Tibial nerve (tissue), 4 donors: ENCODE data around the gene P2RX7. TPM values are rescaled to one million over a fixed set of nuclear protein-coding genes. Genes with fewer than 3 reads are reported as not detected.
"Not testable (repeated sequence)": the region's sequence is repeated elsewhere in the genome, so short reads cannot be mapped to it uniquely, and the experiment has no call there.

Experiments used
- DNase-seq, 2 donors: peaks; one replicate each; pipeline ENCODE4 v3.0.0-alpha.2; 2019; ENCODE audit warnings: low spot score in 2 of 2
- H3K27ac ChIP-seq, 4 donors: fragments of 200-600 bp; sonication (generic) in 3 of 4; one replicate each; pipeline ENCODE4 v1.5.1; 2017 to 2019; ENCODE audit warnings: mild to moderate bottlenecking in 1 of 4
- H3K27me3 ChIP-seq, 2 donors: fragments of 200-600 bp; sonication (generic) in 1 of 2; one replicate each; pipeline versions ENCODE4 v1.5.1 to v1.6.0; 2017 to 2019
- H3K36me3 ChIP-seq, 3 donors: fragments of 200-600 bp; sonication (generic); one replicate each; pipeline ENCODE4 v1.5.1; 2018 to 2019
- H3K4me1 ChIP-seq, 4 donors: fragments of 200-600 bp; sonication (generic) in 3 of 4; one replicate each; pipeline ENCODE4 v1.5.1; 2017 to 2019
- H3K4me3 ChIP-seq, 4 donors: fragments of 200-600 bp; sonication (generic) in 3 of 4; one replicate each; pipeline ENCODE4 v1.5.1; 2017 to 2019; ENCODE audit warnings: mild to moderate bottlenecking in 1 of 4, moderate library complexity in 1 of 4
- H3K9me3 ChIP-seq, 4 donors: fragments of 200-600 bp; sonication (generic) in 3 of 4; one replicate each; pipeline ENCODE4 v1.5.1; 2017 to 2019
- EP300 ChIP-seq, 2 donors: sonication (generic); formaldehyde crosslinking; IDR thresholded peaks; one replicate each; pipeline ENCODE4 v1.6.1; 2017; ENCODE audit warnings: antibody characterized with exemption in 2 of 2, mild to moderate bottlenecking in 1 of 2
- POLR2A ChIP-seq, 2 donors: fragments of 450-650 bp; IDR thresholded peaks; one replicate each; pipeline ENCODE4 v1.6.1; 2017; ENCODE audit warnings: antibody characterized with exemption in 2 of 2, mild to moderate bottlenecking in 2 of 2, moderate library complexity in 2 of 2
- WGBS, 2 donors: methylation state at CpG; one replicate each; pipeline ENCODE4 v1.1.5; 2018; 5-methylcytosine and 5-hydroxymethylcytosine counted together
- total RNA-seq, 4 donors: library from RNA; depleted of rRNA; stranded (reverse); fragments of >200 nt; gene quantifications; one replicate each; pipeline ENCODE4 v1.1.0, GENCODE V29; 2016
- TF ChIP-seq, protein P1 (sequence below), 5 experiments: fragments of 200-600 bp in 3 of 5; fragments of 450-650 bp in 2 of 5; sonication (generic) in 3 of 5; IDR thresholded peaks; one replicate each; pipeline ENCODE4 v1.5.1; 2016 to 2019; ENCODE audit warnings: antibody characterized with exemption in 5 of 5, mild to moderate bottlenecking in 3 of 5, moderate library complexity in 2 of 5

P2RX7 gene
- total RNA-seq, 4 donors from 2014 or later, result 5.2 to 13.8 (median 9.5) TPM

DNA sequence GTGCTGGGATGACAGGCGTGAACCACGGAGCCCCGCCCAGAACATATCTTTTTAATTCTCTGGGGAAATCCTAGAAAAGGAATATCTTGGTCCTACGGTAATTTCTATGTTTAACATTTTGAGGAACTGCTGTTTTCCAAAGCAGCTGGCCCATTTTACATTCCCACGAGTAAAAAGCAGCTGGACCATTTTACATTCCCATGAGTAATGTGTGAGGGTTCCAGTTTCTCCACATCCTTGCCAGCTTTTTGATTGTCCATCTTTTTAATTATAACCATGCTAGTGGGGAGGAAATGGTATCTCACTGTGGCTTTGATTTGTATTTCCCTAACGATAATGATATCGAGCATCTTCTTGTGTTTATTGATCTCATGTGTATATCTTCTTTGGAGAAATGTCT lies 72.8 kb downstream of the P2RX7 start:
- TF ChIP-seq EP300 (IDR thresholded peaks at IDR 0.05) (no peak), POLR2A (IDR thresholded peaks at IDR 0.05) (no peak)
- TF ChIP-seq, protein P1, sequence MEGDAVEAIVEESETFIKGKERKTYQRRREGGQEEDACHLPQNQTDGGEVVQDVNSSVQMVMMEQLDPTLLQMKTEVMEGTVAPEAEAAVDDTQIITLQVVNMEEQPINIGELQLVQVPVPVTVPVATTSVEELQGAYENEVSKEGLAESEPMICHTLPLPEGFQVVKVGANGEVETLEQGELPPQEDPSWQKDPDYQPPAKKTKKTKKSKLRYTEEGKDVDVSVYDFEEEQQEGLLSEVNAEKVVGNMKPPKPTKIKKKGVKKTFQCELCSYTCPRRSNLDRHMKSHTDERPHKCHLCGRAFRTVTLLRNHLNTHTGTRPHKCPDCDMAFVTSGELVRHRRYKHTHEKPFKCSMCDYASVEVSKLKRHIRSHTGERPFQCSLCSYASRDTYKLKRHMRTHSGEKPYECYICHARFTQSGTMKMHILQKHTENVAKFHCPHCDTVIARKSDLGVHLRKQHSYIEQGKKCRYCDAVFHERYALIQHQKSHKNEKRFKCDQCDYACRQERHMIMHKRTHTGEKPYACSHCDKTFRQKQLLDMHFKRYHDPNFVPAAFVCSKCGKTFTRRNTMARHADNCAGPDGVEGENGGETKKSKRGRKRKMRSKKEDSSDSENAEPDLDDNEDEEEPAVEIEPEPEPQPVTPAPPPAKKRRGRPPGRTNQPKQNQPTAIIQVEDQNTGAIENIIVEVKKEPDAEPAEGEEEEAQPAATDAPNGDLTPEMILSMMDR (IDR thresholded peaks at IDR 0.05), result no peak
- DNase-seq, result no peak
- H3K4me3 ChIP-seq, result no peak overlapping the region
- WGBS, 2 donors, result 79 to 89% methylated on average over 7 of the region's 7 CpGs
- H3K9me3 ChIP-seq, result no peaks in the 10 kb centered on the region
- no peaks in the 10 kb centered on the region for H3K27me3 ChIP-seq
- H3K4me1 ChIP-seq, result peaks cover 0 to 10% (median 2%) of the 10 kb centered on the region in 4 donors
- H3K36me3 ChIP-seq, result no peaks in the 10 kb centered on the region
- no peak overlapping the region for H3K27ac ChIP-seq

DNA sequence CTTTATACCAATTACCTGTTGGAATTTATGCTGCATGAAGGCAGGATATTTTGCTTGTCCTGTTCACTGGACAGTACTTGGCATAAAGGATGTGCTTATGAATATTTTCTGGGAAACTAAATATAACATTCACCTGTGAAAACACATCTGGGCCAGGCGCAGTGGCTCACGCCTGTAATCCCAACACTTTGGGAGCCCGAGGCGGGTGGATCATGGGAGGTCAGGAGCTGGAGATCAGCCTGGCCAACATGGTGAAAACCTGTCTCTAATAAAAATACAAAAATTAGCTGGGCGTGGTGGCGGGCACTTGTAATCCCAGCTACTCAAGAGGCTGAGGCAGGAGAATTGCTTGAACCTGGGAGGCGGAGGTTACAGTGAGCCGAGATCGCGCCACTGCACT lies 75.9 kb downstream of the P2RX7 start:
- H3K4me3 ChIP-seq, H3K9me3 ChIP-seq, DNase-seq, H3K27me3 ChIP-seq, H3K36me3 ChIP-seq: not testable (repeated sequence)
- peaks cover 0 to 29% (median 8%) of the 10 kb centered on the region in 4 donors for H3K4me1 ChIP-seq
- 80 to 84% methylated on average over 10 of the region's 10 CpGs for WGBS, 2 donors
- peak overlapping the region in 1 of 4 donors; percentile 96 for H3K27ac ChIP-seq

DNA sequence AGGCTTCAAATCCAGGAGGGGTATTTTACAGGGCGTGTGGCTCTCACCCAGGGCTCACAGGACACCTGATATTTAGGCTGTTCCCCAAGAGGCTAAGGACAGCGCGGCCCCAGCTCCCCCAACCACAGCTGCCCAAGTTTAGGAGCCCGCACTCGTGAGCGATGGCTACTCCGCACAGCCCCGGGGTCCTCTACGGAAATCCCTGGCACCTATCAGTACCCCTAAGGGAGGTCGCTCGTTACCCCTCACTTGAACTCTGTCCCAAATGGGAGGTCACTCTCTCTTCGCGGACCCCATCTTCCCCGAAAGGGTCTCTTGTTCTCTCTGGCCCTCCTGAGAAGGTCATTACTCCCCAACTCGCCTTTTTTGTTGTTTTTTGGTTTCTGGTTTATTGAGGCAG lies 76.5 kb downstream of the P2RX7 start:
- H3K4me3 ChIP-seq, result peak overlapping the region in 3 of 4 donors; percentile 66 to 93 (median 81)

DNA sequence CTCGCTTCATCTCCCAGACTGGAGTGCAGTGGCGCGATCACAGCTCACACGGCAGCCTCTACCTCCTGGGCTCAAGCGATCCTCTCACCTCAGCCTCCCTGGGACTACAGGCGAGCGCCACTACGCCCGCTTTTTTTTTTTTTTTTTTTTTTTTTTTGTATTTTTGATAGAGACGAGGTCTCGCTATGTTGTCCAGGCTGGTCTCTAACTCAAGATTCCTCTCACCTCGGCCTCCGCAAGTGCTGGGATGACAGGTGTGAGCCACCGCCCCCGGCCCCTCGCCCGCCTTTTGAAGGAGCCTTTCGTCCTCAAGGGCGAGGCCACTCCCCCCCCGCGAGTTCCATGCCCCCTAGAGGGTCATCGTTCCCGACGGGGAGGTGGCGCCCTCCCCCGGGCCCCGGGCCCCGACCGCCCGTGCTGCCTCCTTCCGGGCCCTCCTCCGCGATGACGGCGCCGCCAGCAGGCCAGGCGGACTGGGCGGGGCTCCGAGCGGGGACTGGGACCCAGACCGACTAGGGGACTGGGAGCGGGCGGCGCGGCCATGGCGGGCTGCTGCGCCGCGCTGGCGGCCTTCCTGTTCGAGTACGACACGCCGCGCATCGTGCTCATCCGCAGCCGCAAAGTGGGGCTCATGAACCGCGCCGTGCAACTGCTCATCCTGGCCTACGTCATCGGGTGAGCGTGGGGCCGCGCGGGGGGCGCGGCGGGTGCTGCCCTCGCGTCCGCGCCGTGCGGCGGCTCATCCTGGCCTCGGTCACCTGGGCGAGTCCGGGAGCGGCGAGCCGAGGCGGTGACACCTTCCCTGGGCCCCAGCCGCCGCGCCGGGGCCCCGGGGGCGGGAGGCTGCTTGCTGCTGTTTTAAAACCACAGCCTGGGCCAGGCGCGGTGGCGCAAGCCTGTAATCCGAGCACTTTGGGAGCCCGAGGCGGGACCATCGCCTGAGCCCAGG lies 77.2 kb downstream of the P2RX7 start, which contains the start of gene P2RX4:
Gene P2RX4, plus strand, starts transcription at position 506 of the 949 bp plus-strand sequence. Its CDS starts 36 bp downstream, at position 542.
- H3K9me3 ChIP-seq, result no peaks in the 10 kb centered on the region
- 13 to 23% methylated on average over 30 to 50 of the region's 97 CpGs for WGBS, 2 donors
- H3K4me1 ChIP-seq, result peaks cover 0 to 34% (median 15%) of the 10 kb centered on the region in 4 donors
- peak; percentile 54 to 64 for DNase-seq
- H3K36me3 ChIP-seq, result peaks cover 0 to 12% (median 0%) of the 10 kb centered on the region in 3 donors
- H3K27ac ChIP-seq, result peak within 1 kb of the TSS; percentile 56 to 97 (median 92)
- H3K4me3 ChIP-seq, result peak within 1 kb of the TSS; percentile 64 to 93 (median 74)
- no peaks in the 10 kb centered on the region for H3K27me3 ChIP-seq
- peak; percentile 82 to 84 for TF ChIP-seq POLR2A (IDR thresholded peaks at IDR 0.05)
- peak in 1 of 2 donors; percentile 82 for TF ChIP-seq EP300 (IDR thresholded peaks at IDR 0.05)
- TF ChIP-seq, protein P1 (IDR thresholded peaks at IDR 0.05), result peak; percentile 28 to 45 (median 37)

More for the DNA sequence above, 76.5 kb downstream of the P2RX7 start:
- H3K4me1 ChIP-seq, result peaks cover 0 to 30% (median 10%) of the 10 kb centered on the region in 4 donors
- H3K27ac ChIP-seq, result peak overlapping the region in 3 of 4 donors; percentile 89 to 97 (median 96)
- TF ChIP-seq EP300 (IDR thresholded peaks at IDR 0.05) (no peak), POLR2A (IDR thresholded peaks at IDR 0.05) (no peak)
- TF ChIP-seq, protein P1 (IDR thresholded peaks at IDR 0.05), result no peak
- H3K9me3 ChIP-seq, result no peaks in the 10 kb centered on the region
- 82 to 85% methylated on average over 15 of the region's 15 CpGs for WGBS, 2 donors
- DNase-seq, result no peak
- peaks cover 0 to 12% (median 0%) of the 10 kb centered on the region in 3 donors for H3K36me3 ChIP-seq
- no peaks in the 10 kb centered on the region for H3K27me3 ChIP-seq

DNA sequence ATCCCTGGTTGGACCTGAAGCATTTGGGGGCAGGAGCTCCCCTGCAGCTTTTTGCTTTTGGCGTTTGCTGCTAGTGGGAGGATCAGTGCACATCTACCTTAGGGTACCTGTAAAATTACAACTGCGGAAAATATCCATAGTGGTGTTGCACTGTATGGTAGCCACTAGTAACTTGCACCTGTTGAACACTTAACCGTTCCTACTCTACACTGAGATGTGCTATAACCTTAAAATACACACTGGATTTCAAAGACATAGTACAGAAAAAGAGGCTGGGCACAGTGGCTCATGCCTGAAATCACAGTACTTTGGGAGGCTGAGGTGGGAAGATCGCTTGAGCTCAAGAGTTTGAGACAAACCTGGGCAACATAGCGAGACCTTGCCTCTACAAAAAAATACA lies 80.2 kb downstream of the P2RX7 start:
- Histone ChIP-seq H3K4me1 (peaks cover 0 to 37% (median 20%) of the 10 kb centered on the region in 4 donors), H3K9me3 (no peaks in the 10 kb centered on the region), H3K36me3 (peaks cover 0 to 25% (median under 1%) of the 10 kb centered on the region in 3 donors), H3K27me3 (no peaks in the 10 kb centered on the region), H3K4me3 (no peak overlapping the region), H3K27ac (no peak overlapping the region)
- 93 to 100% methylated on average over 5 of the region's 5 CpGs for WGBS, 2 donors
- TF ChIP-seq, protein P1 (IDR thresholded peaks at IDR 0.05), result no peak
- no peak for TF ChIP-seq POLR2A (IDR thresholded peaks at IDR 0.05)
- TF ChIP-seq EP300 (IDR thresholded peaks at IDR 0.05), result no peak
- no peak for DNase-seq
